ENCODE data around the gene B3GNT9.

The B3GNT9 gene

GRCh38 chr16:67174706-67175231, 24.0 kb upstream of the B3GNT9 start:
- Histone ChIP-seq H3K9me3 (no peaks in the 10 kb centered on the region), H3K27me3 (no peaks in the 10 kb centered on the region), H3K4me3 (peak overlapping the region; percentile 54 to 65), H3K4me1 (peaks cover 7 to 61% (median 55%) of the 10 kb centered on the region in 4 donors), H3K27ac (peak overlapping the region; percentile 92 to 96), H3K36me3 (peaks cover 0 to 12% (median 6%) of the 10 kb centered on the region in 3 donors)
- DNase-seq: no peak
- no peak for TF ChIP-seq CTCF (IDR thresholded peaks at IDR 0.05)
- intact Hi-C loops (cut with DNase I; ENCODE audit: low total_unique reads): no loop called here

GRCh38 chr16:67173808-67174705, 23.3 kb upstream of the B3GNT9 start:
- intact Hi-C loops (cut with DNase I; ENCODE audit: low total_unique reads): no loop called here
- H3K36me3 ChIP-seq: peaks cover 0 to 12% (median 6%) of the 10 kb centered on the region in 3 donors
- H3K27me3 ChIP-seq: no peaks in the 10 kb centered on the region
- no peaks in the 10 kb centered on the region for H3K9me3 ChIP-seq
- peak overlapping the region; percentile 54 to 65 for H3K4me3 ChIP-seq
- H3K27ac ChIP-seq: peak overlapping the region; percentile 92 to 96
- peak; percentile 23 to 32 for TF ChIP-seq CTCF (IDR thresholded peaks at IDR 0.05)
- peaks cover 7 to 68% (median 62%) of the 10 kb centered on the region in 4 donors for H3K4me1 ChIP-seq
- peak; percentile 91 to 97 for DNase-seq

GRCh38 chr16:67173323-67173722, 22.5 kb upstream of the B3GNT9 start:
- peak overlapping the region; percentile 92 to 96 for H3K27ac ChIP-seq
- intact Hi-C loops (cut with DNase I; ENCODE audit: low total_unique reads): no loop called here
- H3K36me3 ChIP-seq: peaks cover 0 to 12% (median 6%) of the 10 kb centered on the region in 3 donors
- H3K27me3 ChIP-seq: no peaks in the 10 kb centered on the region
- peak overlapping the region; percentile 54 to 65 for H3K4me3 ChIP-seq
- peaks cover 7 to 69% (median 59%) of the 10 kb centered on the region in 4 donors for H3K4me1 ChIP-seq
- no peaks in the 10 kb centered on the region for H3K9me3 ChIP-seq
- no peak for TF ChIP-seq CTCF (IDR thresholded peaks at IDR 0.05)
- DNase-seq: no peak

- intact Hi-C loops (cut with DNase I; ENCODE audit: low total_unique reads): no loop called here
- peak overlapping the region; percentile 92 to 96 for H3K27ac ChIP-seq
- peak overlapping the region; percentile 49 to 59 for H3K4me3 ChIP-seq
- peaks cover 0 to 6% (median 5%) of the 10 kb centered on the region in 3 donors for H3K36me3 ChIP-seq
- peaks cover 0 to 1% of the 10 kb centered on the region in 2 donors for H3K27me3 ChIP-seq
- H3K4me1 ChIP-seq: peaks cover 7 to 59% (median 52%) of the 10 kb centered on the region in 4 donors
- no peaks in the 10 kb centered on the region for H3K9me3 ChIP-seq
- no peak for DNase-seq
- no peak for TF ChIP-seq CTCF (IDR thresholded peaks at IDR 0.05)
These were observed 20.3 kb upstream of the B3GNT9 start for GRCh38 chr16:67170949-67171649.

- TF ChIP-seq CTCF (IDR thresholded peaks at IDR 0.05): peak in 1 of 2 experiments; percentile 35
- peaks cover 7 to 65% (median 58%) of the 10 kb centered on the region in 4 donors for H3K4me1 ChIP-seq
- peaks cover 0 to 9% of the 10 kb centered on the region in 2 donors for H3K27me3 ChIP-seq
- DNase-seq: peak; percentile 89 to 96
- H3K27ac ChIP-seq: peak within 1 kb of the TSS; percentile 92 to 96
- H3K9me3 ChIP-seq: no peaks in the 10 kb centered on the region
- intact Hi-C loops (cut with DNase I; ENCODE audit: low total_unique reads): no loop called here
- peak within 1 kb of the TSS; percentile 49 to 59 for H3K4me3 ChIP-seq
- H3K36me3 ChIP-seq: peaks cover 0 to 5% (median 3%) of the 10 kb centered on the region in 3 donors
These were observed 19.6 kb upstream of the B3GNT9 start, which contains the start of gene NOL3 for GRCh38 chr16:67170168-67170948. Gene NOL3, plus strand, starts transcription at chr16:67170538.

Measured in tibial artery (tissue), 4 donors.